ENCODE measurements around the gene PTPRR. TPM values are rescaled to one million over a fixed set of nuclear protein-coding genes. Genes with fewer than 3 reads are reported as not detected.

Gene PTPRR
- total and polyA plus RNA-seq, 2 donors (not counting 1 experiment from before 2014, with no cell fraction given) = not detected

GRCh38 chr12:70854881-70855568 is 65.5 kb downstream of the PTPRR start:
- ATAC-seq (ENCODE audit: low read depth) (no peak), DNase-seq (no peak)
- Histone ChIP-seq H3K4me2 (replicated peaks; ENCODE audit: low read depth, low read length, poor library complexity, severe bottlenecking) (no peak overlapping the region), H3K27ac (ENCODE audit: low read length in 2 of 2) (no peak overlapping the region), H3K36me3 (replicated peaks in 1 of 2; ENCODE audit: control extremely low read depth in 1 of 2, control insufficient read depth in 1 of 2, extremely low read depth in 1 of 2, insufficient read depth in 2 of 2, low read length in 1 of 2) (no peaks in the 10 kb centered on the region), H3K9me3 (ENCODE audit: control extremely low read depth in 1 of 3, control insufficient read depth in 2 of 3, insufficient read depth in 1 of 3, low read length in 2 of 3) (no peaks in the 10 kb centered on the region), H4K20me1 (ENCODE audit: control insufficient read depth, insufficient read depth, low read length, poor library complexity, severe bottlenecking) (no peaks in the 10 kb centered on the region), H3K4me1 (ENCODE audit: control insufficient read depth in 2 of 2, insufficient read depth in 2 of 2, low read length in 2 of 2) (no peaks in the 10 kb centered on the region), H3K9ac (ENCODE audit: low read length) (no peak overlapping the region), H3K4me3 (ENCODE audit: control extremely low read depth in 1 of 5, extremely low read depth in 1 of 5, insufficient read depth in 1 of 5, low read depth in 2 of 5, low read length in 4 of 5) (no peak overlapping the region), H2AFZ (ENCODE audit: insufficient read depth, low read depth, low read length, poor library complexity, severe bottlenecking) (no peak overlapping the region), H3K27me3 (replicated peaks in 1 of 4; ENCODE audit: control extremely low read depth in 1 of 4, control insufficient read depth in 3 of 4, insufficient read depth in 4 of 4, low read length in 3 of 4) (peaks cover 0 to 5% (median 0%) of the 10 kb centered on the region in 4 experiments), H3K79me2 (ENCODE audit: control insufficient read depth, insufficient read depth, low read length) (no peaks in the 10 kb centered on the region)
- no CpG with 5 or more reads among the region's 3 CpGs for WGBS (ENCODE audit: insufficient coverage)
- Mint-ChIP-seq H3K27ac (no peak overlapping the region), H3K4me1 (no peaks in the 10 kb centered on the region), H3K4me3 (no peak overlapping the region), H3K27me3 (no peaks in the 10 kb centered on the region), H3K9me3 (ENCODE audit: insufficient read depth) (no peaks in the 10 kb centered on the region)
- POLR2A ChIA-PET = no interaction called here
- CTCF ChIA-PET = no interaction called here
- intact Hi-C loops (cut with micrococcal nuclease) = no loop called here
- TF ChIP-seq EZH2 (IDR thresholded peaks at IDR 0.05; ENCODE audit: borderline replicate concordance, insufficient read depth, low read depth, low read length, poor library complexity, severe bottlenecking) (no peak), CTCF (IDR thresholded peaks at IDR 0.05) (no peak)

GRCh38 chr12:70854138-70854537 is 66.4 kb downstream of the PTPRR start:
- ATAC-seq (ENCODE audit: low read depth) = no peak
- WGBS (ENCODE audit: insufficient coverage) = 55% methylated on average over 3 of the region's 3 CpGs

More at GRCh38 chr12:70854138-70854537, 66.4 kb downstream of the PTPRR start:
- H3K4me3 Mint-ChIP-seq = no peak overlapping the region
- Histone ChIP-seq H4K20me1 (ENCODE audit: control insufficient read depth, insufficient read depth, low read length, poor library complexity, severe bottlenecking) (no peaks in the 10 kb centered on the region), H3K4me1 (ENCODE audit: control insufficient read depth in 2 of 2, insufficient read depth in 2 of 2, low read length in 2 of 2) (no peaks in the 10 kb centered on the region), H3K9ac (ENCODE audit: low read length) (no peak overlapping the region), H3K4me3 (ENCODE audit: control extremely low read depth in 1 of 5, extremely low read depth in 1 of 5, insufficient read depth in 1 of 5, low read depth in 2 of 5, low read length in 4 of 5) (no peak overlapping the region), H3K79me2 (ENCODE audit: control insufficient read depth, insufficient read depth, low read length) (no peaks in the 10 kb centered on the region), H3K27me3 (replicated peaks in 1 of 4; ENCODE audit: control extremely low read depth in 1 of 4, control insufficient read depth in 3 of 4, insufficient read depth in 4 of 4, low read length in 3 of 4) (peaks cover 0 to 5% (median 0%) of the 10 kb centered on the region in 4 experiments), H2AFZ (ENCODE audit: insufficient read depth, low read depth, low read length, poor library complexity, severe bottlenecking) (no peak overlapping the region), H3K9me3 (ENCODE audit: control extremely low read depth in 1 of 3, control insufficient read depth in 2 of 3, insufficient read depth in 1 of 3, low read length in 2 of 3) (no peaks in the 10 kb centered on the region), H3K36me3 (replicated peaks in 1 of 2; ENCODE audit: control extremely low read depth in 1 of 2, control insufficient read depth in 1 of 2, extremely low read depth in 1 of 2, insufficient read depth in 2 of 2, low read length in 1 of 2) (no peaks in the 10 kb centered on the region), H3K4me2 (replicated peaks; ENCODE audit: low read depth, low read length, poor library complexity, severe bottlenecking) (no peak overlapping the region), H3K27ac (ENCODE audit: low read length in 2 of 2) (no peak overlapping the region)
- H3K9me3 Mint-ChIP-seq (ENCODE audit: insufficient read depth) = no peaks in the 10 kb centered on the region
- ChIA-PET POLR2A (no interaction called here), CTCF (no interaction called here)
- intact Hi-C loops (cut with micrococcal nuclease) = no loop called here
- H3K27ac Mint-ChIP-seq = no peak overlapping the region
- H3K27me3 Mint-ChIP-seq = no peaks in the 10 kb centered on the region
- no peaks in the 10 kb centered on the region for H3K4me1 Mint-ChIP-seq
- DNase-seq = no peak
- TF ChIP-seq EZH2 (IDR thresholded peaks at IDR 0.05; ENCODE audit: borderline replicate concordance, insufficient read depth, low read depth, low read length, poor library complexity, severe bottlenecking) (no peak), CTCF (IDR thresholded peaks at IDR 0.05) (no peak)

Data from B cell (primary cell).